Cerebellar nuclear complex (tissue), 1 donor: ENCODE results near the gene MDM2.
A peak's percentile ranks its signal among the peaks of the same experiment; 100 is the strongest.

ENCODE experiments used
- DNase-seq, 2 experiments: peaks; one replicate each; lab custom pipeline; 2025; lab: John Stamatoyannopoulos, UW

MDM2 gene

DNA sequence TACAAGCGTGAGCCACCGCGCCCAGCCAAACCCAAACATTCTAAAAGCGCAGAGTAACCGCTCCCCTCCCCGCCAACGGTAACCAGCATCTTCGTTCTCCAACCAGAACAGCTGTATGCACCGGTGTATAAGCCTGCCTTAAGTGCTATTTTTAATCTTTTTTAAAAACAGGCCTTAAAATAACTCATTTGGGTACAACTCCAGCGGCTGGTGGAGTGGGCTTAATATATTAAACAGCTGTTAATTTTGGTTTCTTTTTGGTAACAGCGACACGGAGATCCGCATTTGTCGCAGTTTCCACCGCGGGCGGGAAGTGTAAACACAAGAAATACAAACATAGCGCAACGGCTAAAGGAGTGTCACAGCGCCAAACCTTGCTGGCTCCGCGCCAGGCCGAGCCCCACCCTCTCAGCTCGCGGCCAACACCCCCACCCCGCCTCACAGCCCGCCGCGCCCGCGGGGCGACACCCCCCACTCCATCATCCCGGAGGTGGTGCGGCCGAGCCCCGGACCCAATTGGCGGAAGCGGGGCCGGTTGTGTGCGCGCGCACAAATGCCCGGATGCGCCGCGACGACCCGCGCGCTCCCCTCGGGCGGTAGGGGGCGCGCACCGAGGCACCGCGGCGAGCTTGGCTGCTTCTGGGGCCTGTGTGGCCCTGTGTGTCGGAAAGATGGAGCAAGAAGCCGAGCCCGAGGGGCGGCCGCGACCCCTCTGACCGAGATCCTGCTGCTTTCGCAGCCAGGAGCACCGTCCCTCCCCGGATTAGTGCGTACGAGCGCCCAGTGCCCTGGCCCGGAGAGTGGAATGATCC is at the start of gene MDM2:
Gene MDM2, plus strand, starts transcription at position 602 of the 812 bp plus-strand sequence. CDS start 301 bp downstream, outside the sequence.
- peak in 1 of 2 experiments; percentile 54 for DNase-seq

DNA sequence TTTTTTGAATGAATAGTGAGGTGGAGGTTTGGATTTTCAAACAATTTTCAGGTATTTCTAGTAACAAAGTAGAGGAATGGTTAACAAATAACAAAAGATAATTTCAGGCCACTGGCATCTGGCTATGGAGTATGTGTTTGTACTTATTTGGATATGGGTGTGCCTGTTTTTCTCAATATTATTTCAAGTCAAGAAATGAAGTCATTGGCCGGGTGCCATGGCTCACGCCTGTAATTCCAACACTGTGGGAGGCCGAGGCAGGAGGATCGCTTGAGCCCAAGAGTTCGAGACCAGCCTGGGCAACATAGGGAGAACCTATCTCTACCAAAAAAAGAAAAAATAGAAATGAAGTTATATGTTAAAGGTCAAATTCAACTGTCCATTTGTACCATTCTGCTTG is 48.1 kb upstream of the MDM2 start:
- no peak for DNase-seq

DNA sequence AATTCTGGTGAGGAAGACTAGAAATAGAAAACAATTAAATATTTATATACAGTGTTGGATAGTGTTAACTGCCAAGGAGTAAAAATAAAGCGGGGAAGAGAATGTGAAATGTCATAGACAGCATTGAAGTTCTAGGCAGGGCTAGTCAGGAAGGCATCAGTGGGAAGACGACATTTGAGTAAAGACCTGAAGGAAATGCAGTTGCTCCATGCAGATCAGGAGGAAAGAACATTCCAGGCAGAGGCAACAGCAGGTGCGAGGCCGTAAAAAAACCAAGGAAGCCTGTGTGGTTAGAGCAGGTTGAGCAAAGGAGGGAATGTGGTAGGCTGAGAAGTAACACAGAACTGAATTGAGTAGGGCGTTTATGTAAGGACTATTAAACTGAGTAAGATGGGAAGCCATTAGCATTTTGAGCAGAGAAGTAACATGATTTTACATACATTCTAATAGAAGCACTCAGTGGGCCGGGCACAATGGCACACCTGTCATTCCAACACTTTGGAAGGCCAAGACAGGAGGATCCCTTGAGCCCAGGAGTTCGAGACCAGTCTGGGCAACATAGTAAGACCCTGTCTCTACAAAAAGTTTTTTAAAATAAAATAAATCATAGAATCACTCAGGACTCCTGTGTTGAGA is 47.1 kb upstream of the MDM2 start:
- DNase-seq, result no peak

DNA sequence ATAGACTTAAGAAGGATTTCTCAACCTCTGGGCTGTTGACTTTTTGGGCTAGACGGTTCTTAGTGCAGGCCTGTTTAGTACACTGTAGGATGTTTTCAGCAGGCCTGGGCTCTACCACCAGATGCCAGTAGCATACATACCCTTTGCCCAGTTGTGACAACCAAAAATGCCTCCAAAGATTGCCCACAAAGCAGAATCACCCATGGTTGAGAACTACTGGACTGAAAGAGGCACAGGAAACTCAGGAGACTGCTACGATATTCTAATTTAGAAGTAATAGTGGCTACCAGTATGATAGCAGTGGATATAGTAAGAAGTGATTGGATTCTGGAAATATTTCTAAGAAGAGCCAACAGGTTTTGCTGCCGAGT is 46.5 kb upstream of the MDM2 start:
- no peak for DNase-seq

DNA sequence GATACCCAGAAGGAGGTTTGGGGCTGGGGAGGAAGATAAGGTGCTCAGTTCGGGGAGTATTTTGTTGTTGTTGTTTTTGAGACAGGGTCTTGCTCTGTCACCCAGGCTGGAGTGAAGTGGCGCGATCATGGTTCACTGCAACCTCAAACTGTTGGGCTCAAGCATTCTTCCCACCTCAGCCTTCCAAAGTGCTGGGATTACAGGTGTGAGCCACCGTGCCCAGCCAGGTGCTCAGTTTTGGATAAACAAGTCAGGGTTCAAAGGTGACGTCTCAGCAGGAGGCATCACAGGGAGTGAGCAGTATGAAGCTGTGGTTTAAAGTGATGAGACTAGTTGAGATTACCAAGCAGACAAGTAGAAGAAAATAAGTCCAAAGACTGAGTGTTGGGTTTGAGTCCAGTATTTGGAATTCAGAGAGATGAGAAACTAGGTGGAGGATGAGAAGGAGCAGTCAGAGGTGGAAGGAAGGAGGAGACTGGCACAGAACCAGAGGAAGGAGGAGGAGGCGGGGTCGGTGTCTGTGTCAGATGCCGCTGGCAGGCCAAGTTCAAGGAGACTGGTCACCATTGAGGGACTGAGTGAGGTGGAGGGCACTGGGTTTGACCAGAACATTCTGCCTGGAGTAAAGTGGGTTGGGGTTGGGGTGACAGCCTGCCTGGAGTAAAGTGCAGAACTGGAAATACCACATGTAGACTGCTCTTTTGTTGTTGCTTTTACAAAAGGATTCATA is 45.9 kb upstream of the MDM2 start:
- DNase-seq, result no peak

DNA sequence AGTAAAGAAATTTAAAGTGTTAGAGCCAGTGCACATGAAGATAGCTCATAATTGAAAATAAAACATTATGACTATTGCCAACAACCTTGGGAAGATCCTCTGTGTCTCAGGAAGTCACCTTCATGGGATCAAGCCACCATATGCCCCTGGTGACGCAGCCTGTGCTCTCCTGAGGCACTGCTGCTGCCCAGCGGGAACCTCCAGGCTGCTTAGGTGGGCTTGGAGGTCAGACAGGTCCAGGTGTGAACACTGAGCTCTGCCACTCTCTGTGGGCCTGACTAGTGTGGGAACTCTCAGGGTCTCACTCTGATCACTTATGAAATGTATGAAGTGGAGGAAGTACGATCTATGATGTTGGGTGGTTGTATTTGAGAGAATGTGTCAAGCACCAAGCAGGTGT is 45.3 kb upstream of the MDM2 start:
- no peak for DNase-seq

DNA sequence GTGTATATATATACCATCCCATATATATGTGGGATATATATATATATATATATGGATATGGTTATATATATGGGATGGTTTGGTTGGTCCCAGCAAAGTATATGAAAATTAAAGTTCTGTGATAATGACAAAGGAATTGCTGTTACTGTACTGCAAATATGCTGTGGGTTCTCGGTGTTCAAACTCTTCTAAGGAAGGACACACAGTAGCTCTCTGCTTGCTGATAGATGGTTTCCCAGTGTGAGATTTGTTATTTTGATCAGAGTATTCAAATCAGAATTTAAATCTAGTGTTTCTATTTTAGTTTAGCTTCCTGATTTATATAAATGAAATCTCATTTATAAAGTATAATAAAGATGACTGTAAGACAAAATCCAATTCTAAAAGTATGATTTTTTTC is 42.3 kb upstream of the MDM2 start:
- no peak for DNase-seq

DNA sequence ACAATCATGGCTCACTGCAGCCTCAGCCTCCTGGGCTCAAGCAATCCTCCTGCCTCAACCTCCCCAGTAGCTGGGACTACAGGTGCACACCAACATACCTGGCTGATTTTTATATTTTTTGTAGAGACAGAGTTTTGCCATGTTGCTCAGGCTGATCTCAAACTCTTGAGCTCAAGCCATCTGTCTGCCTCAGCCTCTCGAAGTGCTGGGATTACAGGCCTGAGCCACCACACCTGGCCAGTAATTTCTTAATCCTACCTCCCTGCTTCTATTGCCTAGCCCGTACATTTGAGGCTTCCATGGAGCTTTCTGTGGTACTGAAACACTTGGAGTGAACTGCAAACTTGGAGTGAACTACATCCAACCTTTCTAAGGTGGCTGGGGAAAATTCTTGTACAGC is 41.3 kb upstream of the MDM2 start:
- DNase-seq, result no peak

DNA sequence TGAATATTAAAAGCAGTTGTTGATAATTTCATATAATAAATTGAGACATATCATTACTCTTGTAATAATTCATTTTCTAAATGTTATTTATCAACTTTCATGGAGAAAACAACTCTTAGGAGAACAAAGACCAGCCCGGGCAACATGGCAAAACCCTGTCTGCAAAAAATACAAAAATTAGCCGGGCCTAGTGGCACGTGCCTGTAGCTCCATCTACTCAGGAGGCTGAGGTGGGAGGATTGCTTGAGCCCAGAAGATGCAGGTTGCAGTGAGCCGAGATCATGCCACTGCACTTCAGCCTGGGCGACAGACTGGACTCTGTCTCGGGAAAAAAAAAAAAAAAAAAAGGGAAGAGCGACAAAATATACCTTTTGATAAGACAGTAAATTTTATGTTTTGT is 40.8 kb upstream of the MDM2 start:
- no peak for DNase-seq

DNA sequence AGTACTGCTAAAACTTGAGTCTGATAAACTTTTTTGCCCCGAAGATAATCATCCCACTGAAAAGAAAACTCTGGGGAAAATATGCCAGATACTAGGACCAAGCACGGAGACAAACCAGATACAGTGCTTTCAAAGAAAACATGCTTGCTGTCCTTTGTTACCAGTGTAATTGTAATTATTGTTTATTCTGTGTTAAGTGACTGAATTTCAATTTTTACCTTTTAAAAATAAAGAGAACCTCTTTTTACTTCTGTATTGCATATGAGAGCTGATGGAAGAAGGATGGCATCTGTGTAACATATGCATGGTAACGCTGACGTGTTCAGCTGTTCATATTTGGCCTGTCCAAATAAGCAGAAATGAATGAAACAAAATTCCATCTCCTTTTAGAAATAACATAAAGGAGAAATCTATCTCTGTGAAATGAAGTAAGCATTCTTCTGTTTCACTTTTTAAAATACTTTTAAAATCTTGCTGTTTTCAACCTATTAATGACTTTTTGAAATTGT is 39.5 kb upstream of the MDM2 start:
- DNase-seq, result no peak

DNA sequence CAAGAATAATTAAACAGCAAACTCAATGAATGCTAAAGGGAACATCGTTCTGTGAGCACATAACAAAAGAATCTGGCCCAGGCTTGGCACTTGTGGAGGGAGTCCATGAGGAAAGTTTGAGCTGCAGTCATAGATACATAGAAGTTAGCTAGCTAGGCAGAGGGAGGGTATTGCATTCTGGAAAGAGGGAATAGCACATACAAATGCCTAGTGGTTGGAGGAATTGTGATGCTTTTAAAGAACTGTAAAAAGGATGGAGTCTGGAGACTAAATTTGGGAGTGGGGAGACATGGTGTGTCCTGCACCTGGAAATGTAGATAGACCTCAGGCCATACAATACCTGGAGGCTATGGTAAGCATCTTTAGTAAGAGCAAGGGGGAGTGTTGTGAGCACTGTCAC is 38.0 kb upstream of the MDM2 start:
- DNase-seq, result no peak

DNA sequence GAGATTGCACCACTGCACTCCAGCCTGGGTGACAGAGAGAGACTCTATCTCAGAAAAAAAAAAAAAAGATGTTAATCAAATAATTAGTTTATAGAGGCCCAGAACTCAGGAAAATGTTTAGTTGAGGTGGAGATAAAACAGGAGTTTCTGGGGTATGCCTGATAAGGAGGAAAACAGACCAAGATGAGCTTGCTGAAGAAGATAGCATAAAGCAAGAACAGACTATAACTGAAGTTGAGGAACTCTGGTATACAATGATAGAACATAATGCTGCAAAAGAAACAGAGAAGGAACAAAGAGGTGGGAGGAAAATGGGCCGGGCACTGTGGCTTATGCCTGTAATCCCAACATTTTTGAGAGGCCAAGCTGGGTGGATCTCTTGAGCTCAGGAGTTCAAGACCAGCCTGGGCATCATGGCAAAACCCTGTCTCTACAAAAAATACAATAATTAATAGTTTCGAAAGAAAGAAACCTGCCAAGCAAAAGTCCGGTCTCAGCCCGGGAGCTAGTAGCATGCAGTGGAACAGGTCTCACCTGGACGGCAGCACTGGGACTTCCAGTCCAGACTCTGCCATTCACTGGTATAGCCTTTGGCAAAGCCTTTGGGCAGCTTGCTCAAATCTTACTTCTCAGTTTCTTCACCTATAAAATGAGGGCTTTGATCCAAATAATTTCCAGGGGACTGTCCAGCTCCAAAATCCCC is 36.6 kb upstream of the MDM2 start:
- no peak for DNase-seq

DNA sequence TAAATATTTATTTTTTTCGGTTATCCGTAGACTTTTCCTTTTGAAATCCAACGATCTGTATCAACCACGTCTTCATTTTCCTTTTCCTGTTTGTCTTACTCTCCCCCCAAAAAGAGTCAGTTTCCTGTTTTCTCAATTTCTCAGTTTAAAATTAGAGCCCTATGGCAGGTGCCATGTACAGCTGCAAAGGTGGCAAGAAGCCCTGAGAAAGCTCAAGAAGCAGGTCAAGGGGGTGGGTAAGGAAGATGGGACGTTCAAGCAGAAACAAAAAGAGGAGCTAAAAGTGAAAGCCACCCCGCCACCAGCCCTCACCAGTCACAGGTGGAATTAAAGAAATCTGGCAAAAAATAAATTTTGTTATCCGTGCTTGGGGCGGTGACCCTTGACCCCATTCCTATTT is 35.3 kb upstream of the MDM2 start:
- no peak for DNase-seq

DNA sequence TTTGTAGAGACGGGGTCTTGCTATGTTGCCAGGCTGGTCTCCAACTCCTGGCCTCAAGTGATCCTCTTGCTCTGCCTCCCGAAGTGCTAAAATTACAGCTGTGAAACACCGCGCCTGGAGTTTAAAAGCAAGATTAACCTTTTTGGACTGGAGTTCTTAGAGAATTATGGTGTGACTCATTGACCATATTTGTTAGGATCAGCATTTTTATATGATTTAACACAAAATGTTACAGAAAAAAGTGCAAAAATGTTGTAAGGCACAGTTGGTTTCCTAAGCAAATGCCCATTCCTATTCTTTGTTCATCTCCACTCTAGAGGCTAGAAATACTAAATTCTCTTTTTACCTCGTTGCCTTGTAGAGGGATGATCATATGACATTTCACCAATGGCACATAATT is 34.4 kb upstream of the MDM2 start:
- DNase-seq, result no peak

DNA sequence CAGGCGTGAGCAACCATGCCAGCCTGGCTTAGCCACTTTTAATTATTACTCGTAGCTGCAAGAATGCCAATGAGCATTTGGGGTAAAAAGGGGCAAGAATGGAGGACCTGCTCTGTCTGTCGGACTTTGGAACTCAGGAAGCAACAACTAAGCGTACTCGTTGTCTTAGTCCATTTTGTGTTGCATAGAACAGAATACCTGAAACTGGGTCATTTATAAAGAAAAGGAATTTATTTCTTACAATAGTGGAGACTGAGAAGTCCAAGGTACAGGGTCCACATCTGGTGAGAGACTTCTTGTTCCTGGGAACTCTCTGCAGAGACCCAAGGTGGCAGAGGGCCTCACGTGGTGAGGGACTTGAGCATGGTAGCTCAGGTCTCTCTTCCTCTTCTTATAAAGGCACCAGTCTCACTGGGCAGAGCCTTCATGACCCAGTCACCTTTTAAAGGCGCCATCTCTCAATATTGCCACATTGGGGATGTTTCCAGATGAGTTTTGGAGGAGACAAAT is 32.8 kb upstream of the MDM2 start:
- no peak for DNase-seq

DNA sequence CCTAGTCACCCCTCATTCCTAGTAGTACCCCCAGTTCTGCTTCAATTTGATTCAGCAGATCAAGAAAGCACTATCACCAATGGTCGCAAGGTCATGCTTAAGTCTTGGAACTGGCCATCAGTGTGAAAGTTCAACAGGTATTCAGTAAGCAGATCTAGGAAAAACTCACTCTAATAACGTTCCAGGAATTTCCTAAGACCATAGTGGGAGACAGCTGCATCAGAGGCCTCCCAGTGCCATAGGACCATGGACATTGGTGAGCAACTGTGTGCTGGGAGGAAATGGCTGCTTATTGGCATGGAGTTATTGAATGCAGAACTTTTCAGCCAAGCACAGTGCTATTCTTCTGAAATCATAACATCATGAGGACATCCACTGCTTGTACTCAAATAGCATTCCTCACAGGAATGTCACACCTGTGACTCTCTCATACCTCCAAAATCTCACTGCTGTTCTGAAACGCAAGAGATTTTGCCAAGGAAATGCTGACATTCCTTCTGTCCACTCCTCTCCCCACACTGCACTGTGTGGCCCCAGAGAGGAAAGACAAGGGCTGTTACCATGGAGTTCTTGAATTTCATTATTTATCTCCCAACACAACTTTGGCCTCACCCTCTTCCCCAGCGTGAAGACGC is 30.9 kb upstream of the MDM2 start:
- DNase-seq, result no peak

DNA sequence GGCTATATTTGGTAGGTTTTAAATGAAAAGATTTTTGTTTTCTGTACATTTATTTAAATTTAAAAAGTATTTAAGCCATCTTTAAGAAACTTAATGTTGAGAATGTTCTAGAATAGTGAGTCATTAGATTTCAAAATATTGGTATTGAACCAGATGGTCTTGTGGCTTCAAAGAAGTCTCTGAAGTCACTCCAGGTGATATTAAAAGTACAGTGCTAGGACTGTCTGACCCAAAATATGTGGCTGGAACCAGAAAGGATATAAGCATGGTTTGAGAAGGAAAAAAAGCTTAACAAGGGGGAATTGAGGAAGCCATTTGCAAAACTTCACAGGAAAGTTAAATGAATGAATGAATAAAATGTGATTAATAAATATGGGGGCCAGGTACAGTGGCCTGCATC is 28.7 kb upstream of the MDM2 start:
- no peak for DNase-seq

DNA sequence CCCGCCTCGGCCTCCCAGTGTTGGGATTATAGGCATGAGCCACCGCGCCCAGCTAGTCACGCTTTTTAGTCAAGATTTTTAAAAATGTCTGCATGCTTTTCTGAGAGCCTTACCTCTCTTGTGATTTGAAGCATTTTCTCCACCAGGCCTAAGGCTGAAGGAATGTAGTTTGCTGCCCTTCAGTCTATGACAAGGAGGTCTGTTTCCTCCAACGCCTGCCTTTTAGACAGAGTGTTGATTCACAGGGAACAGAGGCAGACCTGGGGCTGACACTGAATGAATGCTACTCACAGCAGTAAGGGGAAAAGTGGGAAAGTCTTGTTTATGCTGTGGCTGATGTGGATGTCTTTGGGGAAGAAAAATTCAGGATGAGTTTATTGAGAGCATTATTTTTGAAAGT is 27.2 kb upstream of the MDM2 start:
- no peak for DNase-seq

DNA sequence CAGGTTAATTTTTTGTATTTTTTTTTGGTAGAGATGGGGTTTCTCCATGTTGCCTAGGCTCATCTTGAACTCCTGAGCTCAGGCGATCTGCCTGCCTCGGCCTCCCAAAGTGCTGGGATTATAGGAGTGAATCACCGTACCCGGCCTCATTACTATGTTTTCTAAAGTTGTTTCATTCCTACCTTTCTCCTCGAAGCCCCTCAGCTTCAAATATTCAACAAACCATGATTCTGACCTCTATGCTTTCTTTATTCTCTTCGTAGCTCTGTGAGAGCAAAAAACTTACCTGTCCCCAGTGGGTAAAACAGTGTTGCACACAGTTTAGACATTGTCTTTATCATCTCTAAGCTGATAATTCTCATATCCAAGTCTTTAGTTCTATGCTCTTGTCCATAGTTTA is 26.2 kb upstream of the MDM2 start:
- DNase-seq, result no peak

DNA sequence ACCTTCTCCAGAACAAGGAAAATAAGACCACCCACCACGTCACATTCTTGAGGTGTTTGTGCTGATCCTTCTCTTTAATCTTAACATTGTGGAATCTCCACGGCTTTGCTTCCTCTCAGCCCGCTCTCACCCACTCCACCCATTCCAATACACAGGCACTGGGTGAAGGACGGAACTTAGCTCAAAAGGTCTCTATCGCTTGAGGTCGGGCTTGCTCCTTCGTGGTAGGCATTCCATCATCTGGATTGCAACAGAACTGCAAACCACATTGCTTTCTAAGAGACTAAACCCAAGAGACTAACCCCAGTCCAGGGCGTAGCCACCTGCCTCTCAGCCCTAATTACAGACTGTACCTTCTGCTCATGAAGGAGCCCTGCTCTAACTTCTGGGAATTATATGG is 24.0 kb upstream of the MDM2 start:
- DNase-seq, result no peak

DNA sequence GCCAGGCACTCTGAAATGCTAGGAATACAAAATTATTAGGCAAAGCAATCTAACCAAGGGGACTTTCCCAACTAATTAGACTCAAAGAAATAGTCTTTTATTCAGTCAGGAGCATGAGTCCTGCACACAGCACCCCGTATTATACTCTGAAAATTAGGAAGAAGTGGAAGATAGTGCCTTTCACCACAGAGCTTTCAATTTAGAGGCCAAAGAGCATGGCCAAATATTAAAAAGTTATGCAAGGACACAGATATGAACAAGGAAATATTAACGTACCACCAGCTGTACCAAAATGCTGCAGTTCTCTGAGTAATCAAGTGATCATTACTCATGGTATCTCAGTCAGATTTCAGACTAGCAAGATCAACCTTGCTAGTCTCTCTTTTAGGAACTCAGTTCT is 22.6 kb upstream of the MDM2 start:
- no peak for DNase-seq

DNA sequence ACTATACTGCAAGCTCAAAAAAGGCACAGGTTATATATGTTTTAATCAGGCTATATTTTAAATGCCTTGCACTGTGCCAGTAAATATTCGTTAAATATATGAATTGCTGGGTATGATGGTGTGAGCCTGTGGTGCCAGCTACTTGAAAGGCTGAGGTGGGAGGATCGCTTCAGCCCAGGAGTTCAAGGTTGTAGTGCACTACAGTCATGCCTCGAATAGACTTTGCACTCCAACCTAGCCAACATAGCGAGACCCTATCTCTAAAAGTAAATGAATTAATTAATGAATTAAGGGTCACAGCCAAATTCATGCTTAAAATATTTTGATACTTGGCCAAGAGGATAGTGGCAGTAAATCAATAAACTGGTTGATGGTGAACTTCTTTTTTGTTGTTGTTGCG is 22.2 kb upstream of the MDM2 start:
- no peak for DNase-seq
